GM18858 (cell line): ENCODE results near the gene PARP3.
A peak's percentile ranks its signal among the peaks of the same experiment; 100 is the strongest.

ENCODE experiments used
- ATAC-seq: cut with Tn5 transposase; IDR thresholded peaks from one replicate; pipeline ENCODE4 v1.9.1; 2021; ENCODE audit not compliant: unreplicated experiment

The PARP3 gene

GRCh38 chr3:51966016-51966415 lies 23.9 kb downstream of the PARP3 start:
- no peak for ATAC-seq

GRCh38 chr3:51966486-51966885 lies 24.3 kb downstream of the PARP3 start:
- ATAC-seq = no peak

GRCh38 chr3:51966922-51967383 lies 24.8 kb downstream of the PARP3 start:
- ATAC-seq = no peak

GRCh38 chr3:51967384-51968169 lies 25.4 kb downstream of the PARP3 start, which contains the start of gene PCBP4:
Gene PCBP4, minus strand, starts transcription at chr3:51967454. Its CDS starts 6,214 bp downstream, at chr3:51961240.
- no peak for ATAC-seq

GRCh38 chr3:51968170-51968775 lies 26.1 kb downstream of the PARP3 start:
- no peak for ATAC-seq

- ATAC-seq = no peak
Measured at GRCh38 chr3:51968883-51969678, 26.9 kb downstream of the PARP3 start.

GRCh38 chr3:51969841-51970240 lies 27.7 kb downstream of the PARP3 start:
- no peak for ATAC-seq

GRCh38 chr3:51970606-51971300 lies 28.6 kb downstream of the PARP3 start:
- ATAC-seq = no peak

GRCh38 chr3:51971350-51971749 lies 29.2 kb downstream of the PARP3 start:
- no peak for ATAC-seq

GRCh38 chr3:51974277-51974962 lies 32.3 kb downstream of the PARP3 start:
- ATAC-seq = no peak

- ATAC-seq = peak; percentile 39
Measured at GRCh38 chr3:51974963-51975851, 33.0 kb downstream of the PARP3 start, which contains the start of gene ABHD14A. Gene ABHD14A, plus strand, starts transcription at chr3:51975064. Its CDS starts 72 bp downstream, at chr3:51975136.

GRCh38 chr3:51975852-51976549 lies 33.8 kb downstream of the PARP3 start:
- no peak for ATAC-seq

- no peak for ATAC-seq
Measured at GRCh38 chr3:51977446-51978142, 35.4 kb downstream of the PARP3 start.

- no peak for ATAC-seq
Measured at GRCh38 chr3:51978143-51978502, 36.0 kb downstream of the PARP3 start.

GRCh38 chr3:51980253-51980652 lies 38.1 kb downstream of the PARP3 start:
- ATAC-seq = no peak

- ATAC-seq = peak; percentile 31
Measured at GRCh38 chr3:51982352-51982837, 40.2 kb downstream of the PARP3 start.

- ATAC-seq = peak; percentile 57
Measured at GRCh38 chr3:51982838-51983577, 40.8 kb downstream of the PARP3 start, which contains the start of gene ACY1. Gene ACY1, plus strand, starts transcription at chr3:51983535. Its CDS starts 530 bp downstream, at chr3:51984065.
